Measurements from ENCODE around the gene SCN4A.

DNA sequence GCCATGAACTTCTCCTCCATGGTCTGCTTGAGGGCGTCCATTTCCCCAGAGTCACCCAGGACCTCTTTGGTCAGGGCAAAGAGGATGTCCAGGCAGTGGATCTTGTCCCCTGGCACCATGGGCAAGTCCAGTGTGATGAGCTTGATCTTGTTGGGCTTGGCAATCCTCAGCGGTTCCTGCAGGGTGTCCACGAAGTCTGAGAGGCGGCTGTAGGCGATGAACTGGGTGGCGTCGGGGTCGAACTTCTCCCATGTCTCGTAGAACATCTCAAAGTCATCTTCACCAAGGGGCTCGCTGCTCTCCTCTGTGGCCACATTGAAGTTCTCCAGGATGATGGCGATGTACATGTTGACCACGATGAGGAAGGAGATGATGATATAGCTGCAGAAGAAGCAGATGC lies 31.6 kb downstream of the SCN4A start:
- TF ChIP-seq, protein P1, sequence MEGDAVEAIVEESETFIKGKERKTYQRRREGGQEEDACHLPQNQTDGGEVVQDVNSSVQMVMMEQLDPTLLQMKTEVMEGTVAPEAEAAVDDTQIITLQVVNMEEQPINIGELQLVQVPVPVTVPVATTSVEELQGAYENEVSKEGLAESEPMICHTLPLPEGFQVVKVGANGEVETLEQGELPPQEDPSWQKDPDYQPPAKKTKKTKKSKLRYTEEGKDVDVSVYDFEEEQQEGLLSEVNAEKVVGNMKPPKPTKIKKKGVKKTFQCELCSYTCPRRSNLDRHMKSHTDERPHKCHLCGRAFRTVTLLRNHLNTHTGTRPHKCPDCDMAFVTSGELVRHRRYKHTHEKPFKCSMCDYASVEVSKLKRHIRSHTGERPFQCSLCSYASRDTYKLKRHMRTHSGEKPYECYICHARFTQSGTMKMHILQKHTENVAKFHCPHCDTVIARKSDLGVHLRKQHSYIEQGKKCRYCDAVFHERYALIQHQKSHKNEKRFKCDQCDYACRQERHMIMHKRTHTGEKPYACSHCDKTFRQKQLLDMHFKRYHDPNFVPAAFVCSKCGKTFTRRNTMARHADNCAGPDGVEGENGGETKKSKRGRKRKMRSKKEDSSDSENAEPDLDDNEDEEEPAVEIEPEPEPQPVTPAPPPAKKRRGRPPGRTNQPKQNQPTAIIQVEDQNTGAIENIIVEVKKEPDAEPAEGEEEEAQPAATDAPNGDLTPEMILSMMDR (IDR thresholded peaks at IDR 0.05): no peak
- no peak for TF ChIP-seq POLR2AphosphoS5 (IDR thresholded peaks at IDR 0.05; ENCODE audit: low read depth, low read length)
